Right lobe of liver (tissue), 6 donors: ENCODE data around the gene ZAR1L. TPM values are rescaled to one million over a fixed set of nuclear protein-coding genes. Genes with fewer than 3 reads are reported as not detected.

ENCODE experiments used
- ATAC-seq, 4 donors: fragments of 200-7000 bp; cut with Tn5 transposase; one replicate each; pipeline ENCODE4 v1.9.1; 2020; ENCODE audit warnings: mild to moderate bottlenecking in 4 of 4, moderate library complexity in 4 of 4
- DNase-seq, 3 donors: peaks; one replicate each; pipeline ENCODE4 v3.0.0-alpha.2; 2020
- H3K27ac ChIP-seq, 3 donors: fragments of 200-600 bp; one replicate each; pipeline ENCODE4 v1.8.0; 2022
- H3K27me3 ChIP-seq, 2 donors: fragments of 200-600 bp; one replicate each; pipeline ENCODE4 v1.8.0; 2022
- H3K36me3 ChIP-seq, 4 donors: fragments of 200-600 bp; sonication (generic) in 1 of 4; one replicate each; pipeline versions ENCODE4 v1.5.1 to v1.8.0; 2017 to 2022; ENCODE audit warnings: control low read depth in 1 of 4
- H3K4me1 ChIP-seq, 4 donors: fragments of 200-600 bp; sonication (generic) in 1 of 4; one replicate each; pipeline versions ENCODE4 v1.5.1 to v1.8.0; 2017 to 2022; ENCODE audit warnings: control low read depth in 1 of 4
- H3K4me3 ChIP-seq, 3 donors: fragments of 200-600 bp; one replicate each; pipeline ENCODE4 v1.8.0; 2022
- H3K9me3 ChIP-seq, 4 donors: fragments of 200-600 bp; sonication (generic) in 1 of 4; one replicate each; pipeline versions ENCODE4 v1.5.1 to v1.8.0; 2017 to 2022; ENCODE audit warnings: control low read depth in 1 of 4
- CTCF ChIP-seq, 4 donors: fragments of 200-600 bp in 3 of 4; fragments of 450-650 bp in 1 of 4; IDR thresholded peaks; one replicate each; pipeline versions ENCODE4 v1.5.1 to v1.8.0; 2016 to 2022; ENCODE audit warnings: antibody characterized with exemption in 4 of 4, mild to moderate bottlenecking in 2 of 4
- POLR2A ChIP-seq: fragments of 450-650 bp; IDR thresholded peaks from one replicate; pipeline ENCODE4 v1.6.1; 2017; ENCODE audit warnings: antibody characterized with exemption, mild to moderate bottlenecking
- WGBS: methylation state at CpG from one replicate; pipeline ENCODE4 v1.1.6; 2018; ENCODE audit warnings: low coverage, low lambda C conversion rate; ENCODE audit not compliant: insufficient coverage; ENCODE audit errors: missing lambda C conversion rate; 5-methylcytosine and 5-hydroxymethylcytosine counted together
- intact Hi-C, 2 donors: fragments of 100-400 bp; cut with DNase I; formaldehyde crosslinking; loops; one replicate each; pipeline versions ENCODE4 v1.11.2 to v1.14.1; 2022
- total RNA-seq, 6 experiments: library from RNA; depleted of rRNA in 2 of 6; stranded (reverse); fragments of >200 nt in 2 of 6; fragmentation: NEBNext Ultra II Directional in 3 of 6; extraction: Animal tissue kit (Norgen Biotek cat#: 25700) in 3 of 6; gene quantifications; one replicate each; pipeline versions ENCODE4 v1.1.0 to v1.2.4, GENCODE V29; 2016 to 2023
- donor health status: DM: no; HTN: yes; CAD: no.
- donor health status: DM: no; HTN: no; CAD: no.
- donor health status: DM: no; HTN: no; CAD: no.
- donor health status: DM: no; HTN: yes; CAD: no.
- donor health status: DM: no; HTN: yes; CAD: no.

ZAR1L gene
- total RNA-seq, 6 experiments from 2014 or later = not detected

GRCh38 chr13:32347651-32348050, 32.5 kb upstream of the ZAR1L start:
- intact Hi-C loops = no loop called here
- Histone ChIP-seq H3K4me3 (no peak overlapping the region), H3K27ac (no peak overlapping the region), H3K36me3 (no peaks in the 10 kb centered on the region), H3K27me3 (no peaks in the 10 kb centered on the region), H3K4me1 (no peaks in the 10 kb centered on the region), H3K9me3 (no peaks in the 10 kb centered on the region)
- 100% methylated on average over 1 of the region's 1 CpG for WGBS
- ATAC-seq = no peak
- TF ChIP-seq CTCF (IDR thresholded peaks at IDR 0.05) (no peak), POLR2A (no peak)
- DNase-seq = no peak

- DNase-seq (no peak), ATAC-seq (no peak)
- no peak for TF ChIP-seq CTCF (IDR thresholded peaks at IDR 0.05)
- no peak for TF ChIP-seq POLR2A
- Histone ChIP-seq H3K27me3 (no peaks in the 10 kb centered on the region), H3K4me3 (no peak overlapping the region), H3K9me3 (no peaks in the 10 kb centered on the region), H3K4me1 (no peaks in the 10 kb centered on the region), H3K36me3 (no peaks in the 10 kb centered on the region), H3K27ac (no peak overlapping the region)
- 63% methylated on average over 3 of the region's 3 CpGs for WGBS
- intact Hi-C loops = no loop called here
These were observed 25.8 kb upstream of the ZAR1L start for GRCh38 chr13:32340914-32341313.

- Histone ChIP-seq H3K9me3 (no peaks in the 10 kb centered on the region), H3K4me1 (no peaks in the 10 kb centered on the region), H3K27me3 (no peaks in the 10 kb centered on the region), H3K4me3 (no peak overlapping the region), H3K36me3 (no peaks in the 10 kb centered on the region), H3K27ac (no peak overlapping the region)
- DNase-seq = no peak
- TF ChIP-seq CTCF (IDR thresholded peaks at IDR 0.05) = no peak
- no peak for TF ChIP-seq POLR2A
- intact Hi-C loops = no loop called here
- 72% methylated on average over 2 of the region's 2 CpGs for WGBS
- no peak for ATAC-seq
These were observed 19.5 kb upstream of the ZAR1L start for GRCh38 chr13:32334671-32335070.

DNA sequence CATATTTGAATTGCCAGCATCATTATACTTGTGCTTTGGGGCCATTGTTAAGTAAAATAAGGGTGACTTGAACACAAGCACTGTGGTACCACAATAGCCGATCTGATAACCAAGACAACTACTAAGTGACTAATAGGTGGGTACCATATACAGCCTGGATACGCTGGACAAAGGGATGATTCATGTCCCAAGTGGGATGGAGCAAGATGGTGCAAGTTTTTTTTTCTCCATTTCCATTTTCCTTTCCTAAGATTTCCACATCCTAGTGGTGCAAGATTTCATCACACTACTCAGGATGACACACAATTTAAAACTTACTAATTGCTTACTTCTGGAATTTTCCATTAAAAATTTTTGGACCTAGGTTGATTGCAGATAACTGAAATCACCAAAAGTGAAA, 15.3 kb upstream of the ZAR1L start:
- TF ChIP-seq CTCF (IDR thresholded peaks at IDR 0.05) (no peak), POLR2A (no peak)
- Histone ChIP-seq H3K4me3 (no peak overlapping the region), H3K27ac (no peak overlapping the region), H3K27me3 (no peaks in the 10 kb centered on the region), H3K36me3 (no peaks in the 10 kb centered on the region), H3K9me3 (no peaks in the 10 kb centered on the region), H3K4me1 (no peaks in the 10 kb centered on the region)
- ATAC-seq (no peak), DNase-seq (no peak)
- WGBS = 94% methylated on average over 2 of the region's 2 CpGs
- intact Hi-C loops = no loop called here

GRCh38 chr13:32323912-32324311, 8.7 kb upstream of the ZAR1L start:
- no peaks in the 10 kb centered on the region for H3K9me3 ChIP-seq
- H3K27ac ChIP-seq = no peak overlapping the region
- no peak for ATAC-seq
- TF ChIP-seq CTCF (IDR thresholded peaks at IDR 0.05) = no peak
- TF ChIP-seq POLR2A = no peak
- DNase-seq = no peak
- intact Hi-C loops = no loop called here
- H3K4me1 ChIP-seq = no peaks in the 10 kb centered on the region
- no peaks in the 10 kb centered on the region for H3K36me3 ChIP-seq
- H3K27me3 ChIP-seq = no peaks in the 10 kb centered on the region
- no peak overlapping the region for H3K4me3 ChIP-seq
